ENCODE data around the gene ICA1.
A peak's percentile ranks its signal among the peaks of the same experiment; 100 is the strongest.
"Not testable (repeated sequence)": the region's sequence is repeated elsewhere in the genome, so short reads cannot be mapped to it uniquely, and the experiment has no call there.

The ICA1 gene

GRCh38 chr7:8089036-8089780 is 172.8 kb downstream of the ICA1 start:
- DNase-seq: no peak

GRCh38 chr7:8086239-8086638 is 175.7 kb downstream of the ICA1 start:
- DNase-seq: no peak

GRCh38 chr7:8085420-8085819 is 176.5 kb downstream of the ICA1 start:
- DNase-seq: no peak

DNA sequence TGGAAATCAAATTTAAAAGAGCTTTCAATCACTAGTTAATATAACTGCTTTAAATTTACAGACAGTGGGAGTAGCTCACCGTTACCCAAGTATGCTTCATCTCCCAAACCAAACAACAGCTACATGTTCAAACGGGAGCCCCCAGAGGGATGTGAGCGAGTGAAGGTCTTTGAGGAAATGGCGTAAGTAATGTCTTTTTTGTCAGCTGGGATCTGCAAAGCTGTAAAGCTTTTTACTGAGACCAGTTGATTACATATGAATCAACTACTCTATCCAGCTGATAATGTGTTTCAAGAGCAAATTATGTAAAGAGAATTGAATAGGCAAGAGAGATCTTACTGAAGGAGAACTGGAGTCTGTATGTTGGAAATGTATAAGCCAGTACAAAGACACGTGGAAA is 177.1 kb downstream of the ICA1 start:
- no peak for DNase-seq

DNA sequence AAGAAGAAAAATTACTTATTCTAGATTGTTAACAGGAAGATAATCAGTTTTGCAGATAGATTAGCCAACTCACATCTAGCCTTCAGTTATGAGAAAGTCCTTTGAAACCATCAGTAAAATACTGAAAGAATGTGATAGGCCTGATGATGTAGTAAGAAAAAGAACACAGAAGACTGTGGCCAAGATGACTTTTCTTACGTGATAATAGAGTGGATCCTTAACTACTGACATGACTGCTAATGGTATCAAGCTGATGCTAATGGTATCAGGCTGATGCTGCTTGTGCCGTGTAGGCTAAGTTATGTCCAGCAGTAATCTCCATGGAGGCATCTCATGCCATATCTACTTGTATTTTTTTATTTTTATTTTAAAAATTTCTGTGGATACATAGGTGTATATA is 179.2 kb downstream of the ICA1 start:
- DNase-seq: no peak

DNA sequence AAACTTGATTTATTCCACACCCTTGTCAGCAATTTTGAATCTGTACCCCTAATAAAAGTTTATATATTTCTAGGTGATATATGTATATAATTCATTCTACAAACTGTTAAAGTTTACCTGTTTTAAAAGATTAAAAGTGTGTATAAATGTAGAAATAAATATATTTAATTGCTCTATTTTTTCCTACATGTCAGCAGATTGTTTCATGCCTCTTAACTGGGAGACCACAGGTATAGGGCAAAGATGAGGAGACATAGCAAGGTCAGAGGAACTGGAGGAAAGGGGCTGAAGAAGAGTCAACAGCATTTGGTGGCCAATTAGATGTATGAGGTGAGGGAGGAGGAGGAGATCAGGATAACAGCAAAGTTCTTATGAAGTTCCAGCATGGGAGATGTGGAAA is 183.5 kb downstream of the ICA1 start:
- no peak for DNase-seq

- no peak for DNase-seq
Measured at GRCh38 chr7:8070451-8071180, 191.4 kb downstream of the ICA1 start.

- no peak for DNase-seq
Measured at GRCh38 chr7:8068892-8069686, 192.9 kb downstream of the ICA1 start.

GRCh38 chr7:8065356-8065813 is 196.6 kb downstream of the ICA1 start:
- no peak for DNase-seq

DNA sequence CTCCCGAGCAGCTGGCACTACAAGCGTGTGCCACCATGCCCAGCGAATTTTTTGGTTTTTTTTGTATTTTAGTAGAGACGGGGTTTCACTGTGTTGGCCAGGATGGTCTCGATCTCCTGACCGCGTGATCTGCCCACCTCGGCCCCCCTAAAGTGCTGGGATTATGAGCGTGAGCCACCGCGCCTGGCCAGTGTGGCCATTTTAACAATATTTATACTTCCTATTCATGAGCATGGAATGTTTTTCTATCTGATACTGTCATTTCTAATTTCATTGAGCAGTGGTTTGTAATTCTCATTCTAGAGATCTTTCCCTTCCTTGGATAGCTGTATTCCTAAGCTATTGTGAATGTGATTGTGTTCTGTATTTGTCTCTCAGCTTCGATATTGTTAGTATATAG is 197.1 kb downstream of the ICA1 start:
- no peak for DNase-seq

DNA sequence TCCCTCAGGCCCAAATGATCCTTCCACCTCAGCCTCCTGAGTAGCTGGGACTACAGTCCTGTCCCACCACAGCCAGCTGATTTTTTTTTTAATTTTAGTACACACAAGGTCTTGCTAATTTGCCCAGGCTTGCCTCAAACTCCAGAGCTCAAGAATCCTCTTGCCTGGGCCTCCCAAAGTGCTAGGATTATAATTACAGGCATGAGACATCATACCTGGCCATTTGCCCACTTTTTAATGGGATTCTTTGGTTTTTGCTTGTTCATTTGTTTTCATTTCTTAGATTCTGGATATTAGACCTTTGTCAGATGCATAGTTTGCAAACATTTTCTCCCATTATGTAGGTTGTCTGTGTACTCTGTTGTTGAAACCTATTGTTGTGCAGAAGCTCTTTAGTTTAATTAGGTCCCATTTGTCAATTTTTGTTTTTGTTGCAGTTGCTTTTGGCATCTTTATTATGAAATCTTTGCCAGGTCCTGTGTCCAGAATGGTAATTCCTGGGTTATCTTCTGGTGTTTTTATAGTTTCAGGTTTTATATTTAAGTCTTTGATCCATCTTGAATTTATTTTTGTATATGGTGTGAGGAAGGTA is 198.2 kb downstream of the ICA1 start:
- peak; percentile 86 for DNase-seq

DNA sequence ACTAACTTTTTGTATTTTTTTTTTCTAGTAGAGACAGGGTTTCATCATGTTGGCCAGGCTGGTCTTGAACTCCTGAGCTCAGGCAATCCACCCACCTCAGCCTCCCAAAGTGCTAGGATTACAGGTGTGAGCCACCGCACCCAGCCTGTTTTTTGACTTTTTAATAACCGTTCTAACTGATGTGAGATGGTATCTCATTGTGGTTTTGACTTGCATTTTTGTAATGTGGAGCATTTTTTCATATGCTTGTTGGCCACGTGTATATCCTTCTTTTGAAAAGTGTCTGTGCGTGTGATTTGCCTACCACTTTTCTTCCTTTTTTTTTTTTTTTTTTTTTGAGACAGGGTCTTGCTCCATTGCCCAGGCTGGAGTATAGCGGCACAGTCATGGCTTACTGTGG is 198.7 kb downstream of the ICA1 start:
- not testable (repeated sequence) for DNase-seq

Measured in NCI-H748 treated with DMSO at 0.1 percent for 48 hours (cell line).